HCT116 (cell line): Measurements from ENCODE around the gene DPP6.

Experiments used
- POLR2A ChIP-seq: IDR thresholded peaks from 2 replicates; pipeline ENCODE4 v1.7.0; 2011; ENCODE audit warnings: borderline replicate concordance; ENCODE audit not compliant: insufficient read depth, insufficient read length; ENCODE audit errors: extremely low read depth
- TCF7L2 ChIP-seq: IDR thresholded peaks from 2 replicates; pipeline ENCODE4 v1.7.0; 2011; ENCODE audit warnings: borderline replicate concordance, inconsistent platforms; ENCODE audit not compliant: insufficient read depth, insufficient read length; ENCODE audit errors: extremely low read depth
- TF ChIP-seq, protein P1 (sequence below): IDR thresholded peaks from 2 replicates; pipeline ENCODE4 v1.6.1; 2012
- TF ChIP-seq, protein P2 (sequence below), 3 experiments: fragments of 200-600 bp in 1 of 3; sonication (generic) in 1 of 3; IDR thresholded peaks in 2 of 3; conservative IDR thresholded peaks in 1 of 3; 2 replicates each; pipeline ENCODE4 v1.5.1; 2012 to 2017; ENCODE audit warnings: low read depth in 2 of 3, low read length in 2 of 3, antibody characterized with exemption in 1 of 3, borderline replicate concordance in 1 of 3, control low read depth in 1 of 3, mild to moderate bottlenecking in 1 of 3, mixed read lengths in 1 of 3, mixed run types in 1 of 3, moderate library complexity in 1 of 3; ENCODE audit not compliant: insufficient read depth in 1 of 3

DNA sequence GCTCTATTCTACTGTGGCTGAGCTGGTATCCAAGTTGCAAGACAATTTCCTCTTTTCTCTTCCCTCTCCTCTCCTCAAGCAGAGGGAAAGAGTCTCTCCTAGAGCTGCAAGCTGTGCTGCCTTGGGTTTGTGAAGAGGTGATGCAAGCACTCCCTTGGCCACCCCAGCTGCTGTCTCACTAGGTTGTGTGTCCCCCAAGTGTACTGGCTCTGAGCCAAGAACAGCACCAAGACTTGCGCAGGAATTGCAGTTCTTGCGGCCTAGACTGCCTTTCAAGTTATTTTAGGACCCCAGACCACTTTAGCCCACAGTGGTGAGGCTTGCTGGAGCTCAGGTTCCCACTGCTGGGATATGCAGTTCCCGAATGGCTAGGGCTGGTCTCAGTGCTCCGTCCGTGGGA is 411.6 kb downstream of the DPP6 start:
- TF ChIP-seq TCF7L2 (no peak), POLR2A (no peak)
- TF ChIP-seq, protein P1, sequence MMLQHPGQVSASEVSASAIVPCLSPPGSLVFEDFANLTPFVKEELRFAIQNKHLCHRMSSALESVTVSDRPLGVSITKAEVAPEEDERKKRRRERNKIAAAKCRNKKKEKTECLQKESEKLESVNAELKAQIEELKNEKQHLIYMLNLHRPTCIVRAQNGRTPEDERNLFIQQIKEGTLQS, result no peak
- TF ChIP-seq, protein P2, sequence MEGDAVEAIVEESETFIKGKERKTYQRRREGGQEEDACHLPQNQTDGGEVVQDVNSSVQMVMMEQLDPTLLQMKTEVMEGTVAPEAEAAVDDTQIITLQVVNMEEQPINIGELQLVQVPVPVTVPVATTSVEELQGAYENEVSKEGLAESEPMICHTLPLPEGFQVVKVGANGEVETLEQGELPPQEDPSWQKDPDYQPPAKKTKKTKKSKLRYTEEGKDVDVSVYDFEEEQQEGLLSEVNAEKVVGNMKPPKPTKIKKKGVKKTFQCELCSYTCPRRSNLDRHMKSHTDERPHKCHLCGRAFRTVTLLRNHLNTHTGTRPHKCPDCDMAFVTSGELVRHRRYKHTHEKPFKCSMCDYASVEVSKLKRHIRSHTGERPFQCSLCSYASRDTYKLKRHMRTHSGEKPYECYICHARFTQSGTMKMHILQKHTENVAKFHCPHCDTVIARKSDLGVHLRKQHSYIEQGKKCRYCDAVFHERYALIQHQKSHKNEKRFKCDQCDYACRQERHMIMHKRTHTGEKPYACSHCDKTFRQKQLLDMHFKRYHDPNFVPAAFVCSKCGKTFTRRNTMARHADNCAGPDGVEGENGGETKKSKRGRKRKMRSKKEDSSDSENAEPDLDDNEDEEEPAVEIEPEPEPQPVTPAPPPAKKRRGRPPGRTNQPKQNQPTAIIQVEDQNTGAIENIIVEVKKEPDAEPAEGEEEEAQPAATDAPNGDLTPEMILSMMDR (IDR thresholded peaks at IDR 0.05 in 2 of 3, conservative IDR thresholded peaks at IDR 0.05 in 1 of 3; ENCODE audit: borderline replicate concordance in 1 of 3, insufficient read depth in 1 of 3, low read depth in 2 of 3, low read length in 2 of 3), result no peak
